Prostate gland (tissue), 2 donors: ENCODE data around the gene PANK2. TPM values are rescaled to one million over a fixed set of nuclear protein-coding genes. Genes with fewer than 3 reads are reported as not detected.

ENCODE experiments used
- DNase-seq: peaks from one replicate; pipeline ENCODE4 v3.0.0-alpha.2; 2019; ENCODE audit warnings: low spot score
- H3K27ac ChIP-seq, 2 donors: fragments of 200-600 bp; sonication (generic); 2 replicates each; pipeline ENCODE4 v1.5.1; 2017 to 2019
- H3K27me3 ChIP-seq: fragments of 200-600 bp; sonication (generic); replicated peaks from 2 replicates; pipeline ENCODE4 v1.5.1; 2019; ENCODE audit not compliant: insufficient read depth
- H3K36me3 ChIP-seq, 2 donors: fragments of 200-600 bp; sonication (generic); 1 replicate in 1 of 2; 2 replicates in 1 of 2; pipeline versions ENCODE4 v1.5.1 to v1.8.1; 2017 to 2019
- H3K4me1 ChIP-seq: fragments of 200-600 bp; sonication (generic); replicated peaks from 2 replicates; pipeline ENCODE4 v1.5.1; 2019
- H3K4me3 ChIP-seq, 2 donors: fragments of 200-600 bp; sonication (generic); 2 replicates each; pipeline ENCODE4 v1.5.1; 2017 to 2019
- H3K9me3 ChIP-seq: fragments of 200-600 bp; sonication (generic); 2 replicates; pipeline ENCODE4 v1.5.1; 2017
- POLR2A ChIP-seq: fragments of 450-650 bp; IDR thresholded peaks from one replicate; pipeline ENCODE4 v1.6.1; 2016; ENCODE audit warnings: antibody characterized with exemption, mild to moderate bottlenecking
- POLR2AphosphoS5 ChIP-seq: sonication (generic); formaldehyde crosslinking; IDR thresholded peaks from one replicate; pipeline ENCODE4 v1.6.1; 2017; ENCODE audit warnings: antibody characterized with exemption
- WGBS: methylation state at CpG from one replicate; pipeline ENCODE4 v1.1.5; 2018; 5-methylcytosine and 5-hydroxymethylcytosine counted together
- intact Hi-C: fragments of 100-400 bp; cut with DNase I; formaldehyde crosslinking; loops from one replicate; pipeline ENCODE4 v1.14.2; 2022
- total RNA-seq, 2 donors: library from RNA; depleted of rRNA; stranded (reverse); fragments of >200 nt; gene quantifications; one replicate each; pipeline ENCODE4 v1.1.0, GENCODE V29; 2016
- TF ChIP-seq, protein P1 (sequence below), 4 experiments: fragments of 200-600 bp in 2 of 4; fragments of 450-650 bp in 2 of 4; sonication (generic) in 2 of 4; IDR thresholded peaks; 1 replicate in 3 of 4; 2 replicates in 1 of 4; pipeline ENCODE4 v1.5.1; 2016 to 2019; ENCODE audit warnings: antibody characterized with exemption in 4 of 4, mild to moderate bottlenecking in 2 of 4, moderate library complexity in 2 of 4

PANK2 gene
- total RNA-seq, 2 donors from 2014 or later = 49.7 to 53.9 TPM

GRCh38 chr20:3887876-3888620, 1.1 kb upstream of the PANK2 start:
- no peaks in the 10 kb centered on the region for H3K27me3 ChIP-seq
- peak overlapping the region; percentile 100 for H3K4me3 ChIP-seq
- no peaks in the 10 kb centered on the region for H3K36me3 ChIP-seq
- H3K9me3 ChIP-seq = no peaks in the 10 kb centered on the region
- H3K4me1 ChIP-seq = peaks cover 4% of the 10 kb centered on the region
- no peak for DNase-seq
- 12% methylated on average over 15 of the region's 15 CpGs for WGBS
- peak overlapping the region; percentile 95 to 98 for H3K27ac ChIP-seq
- intact Hi-C loops = loop anchor here (5.0 kb wide), 4 partner anchors 44 to 199 kb away; no protein-coding TSS in a partner anchor
- TF ChIP-seq, protein P1, sequence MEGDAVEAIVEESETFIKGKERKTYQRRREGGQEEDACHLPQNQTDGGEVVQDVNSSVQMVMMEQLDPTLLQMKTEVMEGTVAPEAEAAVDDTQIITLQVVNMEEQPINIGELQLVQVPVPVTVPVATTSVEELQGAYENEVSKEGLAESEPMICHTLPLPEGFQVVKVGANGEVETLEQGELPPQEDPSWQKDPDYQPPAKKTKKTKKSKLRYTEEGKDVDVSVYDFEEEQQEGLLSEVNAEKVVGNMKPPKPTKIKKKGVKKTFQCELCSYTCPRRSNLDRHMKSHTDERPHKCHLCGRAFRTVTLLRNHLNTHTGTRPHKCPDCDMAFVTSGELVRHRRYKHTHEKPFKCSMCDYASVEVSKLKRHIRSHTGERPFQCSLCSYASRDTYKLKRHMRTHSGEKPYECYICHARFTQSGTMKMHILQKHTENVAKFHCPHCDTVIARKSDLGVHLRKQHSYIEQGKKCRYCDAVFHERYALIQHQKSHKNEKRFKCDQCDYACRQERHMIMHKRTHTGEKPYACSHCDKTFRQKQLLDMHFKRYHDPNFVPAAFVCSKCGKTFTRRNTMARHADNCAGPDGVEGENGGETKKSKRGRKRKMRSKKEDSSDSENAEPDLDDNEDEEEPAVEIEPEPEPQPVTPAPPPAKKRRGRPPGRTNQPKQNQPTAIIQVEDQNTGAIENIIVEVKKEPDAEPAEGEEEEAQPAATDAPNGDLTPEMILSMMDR (IDR thresholded peaks at IDR 0.05) = peak in 1 of 4 experiments; percentile 12
- TF ChIP-seq POLR2A = no peak

GRCh38 chr20:3889489-3890397, 556 bp downstream of the PANK2 start:
- DNase-seq = no peak
- H3K27me3 ChIP-seq = no peaks in the 10 kb centered on the region
- no peaks in the 10 kb centered on the region for H3K36me3 ChIP-seq
- intact Hi-C loops = loop anchor here (5.0 kb wide), 4 partner anchors 43 to 198 kb away; no protein-coding TSS in a partner anchor
- H3K9me3 ChIP-seq = no peaks in the 10 kb centered on the region
- peak overlapping the region; percentile 100 for H3K4me3 ChIP-seq
- peaks cover 8% of the 10 kb centered on the region for H3K4me1 ChIP-seq
- peak overlapping the region; percentile 95 to 98 for H3K27ac ChIP-seq
- TF ChIP-seq, protein P1 (IDR thresholded peaks at IDR 0.05) = no peak
- no peak for TF ChIP-seq POLR2AphosphoS5
- TF ChIP-seq POLR2A = no peak
- WGBS = under 1% methylated on average over 51 of the region's 68 CpGs

DNA sequence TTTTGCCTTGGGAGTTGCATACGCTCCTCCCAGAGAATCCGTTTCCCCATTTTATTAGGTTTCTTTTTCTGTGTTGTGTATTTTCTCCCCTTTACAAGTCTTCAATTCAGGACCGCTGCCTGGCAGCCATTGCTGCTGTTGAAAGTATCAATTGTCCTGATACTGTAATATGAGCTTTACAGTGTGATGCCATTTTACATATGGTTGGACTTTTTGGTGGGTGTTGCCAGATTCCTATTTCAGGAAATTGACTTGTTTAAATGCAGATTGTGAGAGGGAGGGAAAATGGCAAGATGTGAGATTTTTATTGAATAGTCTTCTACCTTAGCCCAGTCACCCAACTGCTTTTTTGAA, 1.2 kb downstream of the PANK2 start:
- Histone ChIP-seq H3K9me3 (no peaks in the 10 kb centered on the region), H3K27ac (peak overlapping the region; percentile 95 to 98), H3K27me3 (no peaks in the 10 kb centered on the region), H3K4me3 (peak overlapping the region; percentile 100), H3K4me1 (peaks cover 8% of the 10 kb centered on the region), H3K36me3 (no peaks in the 10 kb centered on the region)
- WGBS = 0% methylated on average over 3 of the region's 3 CpGs
- DNase-seq = no peak
- TF ChIP-seq POLR2A = no peak
- TF ChIP-seq, protein P1 (IDR thresholded peaks at IDR 0.05) = no peak
- no peak for TF ChIP-seq POLR2AphosphoS5
- intact Hi-C loops = no loop called here

DNA sequence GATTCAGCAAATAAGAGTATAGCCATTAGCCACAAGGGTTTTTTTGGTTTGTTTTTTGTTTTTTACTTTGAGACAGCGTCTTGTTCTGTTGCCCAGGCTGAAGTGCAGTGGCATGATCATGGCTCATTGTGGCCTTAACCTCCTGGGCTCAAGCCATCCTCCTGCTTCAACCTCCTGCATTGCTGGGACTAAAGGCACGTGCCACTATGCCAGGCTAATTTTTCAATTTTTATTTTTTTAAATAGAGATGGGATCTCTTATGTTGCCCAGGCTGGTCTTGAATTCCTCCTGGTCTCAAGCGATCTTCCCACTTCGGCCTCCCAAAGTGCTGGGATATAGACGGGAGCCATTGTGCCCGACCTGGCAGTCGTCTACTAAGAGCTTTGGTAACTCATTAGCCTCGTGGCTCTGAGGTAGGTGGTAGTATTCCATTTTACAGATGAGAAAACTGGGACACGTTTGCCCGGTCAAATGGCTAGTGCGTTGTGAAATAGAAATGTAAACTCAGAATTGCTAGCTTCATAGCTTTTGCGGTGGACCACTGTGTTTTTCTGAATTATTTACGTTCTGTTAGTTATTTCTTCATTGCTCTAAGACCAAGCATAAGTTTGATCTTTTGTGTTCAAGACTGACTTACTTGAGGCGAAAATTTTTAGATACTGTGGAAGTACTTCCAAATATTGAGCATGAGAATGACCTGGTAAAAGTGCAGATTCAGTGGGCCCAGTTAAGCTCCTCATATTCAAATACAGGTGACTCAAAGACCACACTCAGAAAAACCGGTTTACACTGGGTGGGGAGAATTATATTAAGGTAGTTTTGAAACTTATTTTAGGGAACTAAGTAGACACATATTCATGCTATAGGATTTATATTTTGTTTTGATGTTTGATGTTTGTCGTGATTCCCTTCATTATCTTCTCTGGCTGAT, 2.1 kb downstream of the PANK2 start:
- TF ChIP-seq POLR2AphosphoS5 (no peak), POLR2A (no peak)
- TF ChIP-seq, protein P1 (IDR thresholded peaks at IDR 0.05) = no peak
- peak overlapping the region; percentile 100 for H3K4me3 ChIP-seq
- DNase-seq = no peak
- 38% methylated on average over 16 of the region's 16 CpGs for WGBS
- intact Hi-C loops = no loop called here
- no peaks in the 10 kb centered on the region for H3K36me3 ChIP-seq
- H3K27ac ChIP-seq = peak overlapping the region; percentile 95 to 98
- peaks cover 8% of the 10 kb centered on the region for H3K4me1 ChIP-seq
- no peaks in the 10 kb centered on the region for H3K9me3 ChIP-seq
- no peaks in the 10 kb centered on the region for H3K27me3 ChIP-seq
